IPS DF 19.7 (cell line): Measurements from ENCODE around the gene SPTBN4.
A peak's percentile ranks its signal among the peaks of the same experiment; 100 is the strongest.
"Not testable (repeated sequence)": the region's sequence is repeated elsewhere in the genome, so short reads cannot be mapped to it uniquely, and the experiment has no call there.

Experiments used
- DNase-seq: peaks from one replicate; pipeline ENCODE4 v3.0.0-alpha.2; 2013; ENCODE audit warnings: low read depth, low spot score

Gene SPTBN4

DNA sequence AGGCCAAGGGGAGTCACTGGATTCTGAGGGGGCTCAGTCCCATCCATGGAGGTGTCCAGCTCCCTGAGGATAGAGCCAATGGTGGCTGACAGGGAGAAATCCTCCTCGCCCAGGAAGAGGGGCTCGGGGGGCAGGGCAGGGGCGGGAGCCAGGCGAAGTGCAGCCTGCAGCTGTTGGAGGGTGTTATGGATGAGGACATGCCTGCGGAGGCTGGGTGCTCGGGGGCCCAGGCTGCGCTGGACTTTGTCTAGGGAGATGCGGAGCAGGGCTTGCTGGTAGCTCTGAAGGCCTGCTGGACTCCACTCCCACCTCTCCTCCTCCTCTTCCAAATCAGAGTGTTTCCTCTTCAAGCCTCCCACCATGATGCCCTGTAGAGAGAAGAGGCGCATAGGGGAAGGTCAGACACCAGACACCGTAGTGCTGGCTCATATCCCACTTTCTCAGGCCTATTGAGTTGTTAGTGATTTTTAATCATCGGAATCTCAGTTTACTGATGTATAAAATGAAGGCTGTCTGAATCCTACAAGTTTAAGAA is 25.0 kb upstream of the SPTBN4 start:
- DNase-seq = no peak

- no peak for DNase-seq
Observed at GRCh38 chr19:40442328-40443130, 24.3 kb upstream of the SPTBN4 start.

- peak; percentile 97 for DNase-seq
Observed at GRCh38 chr19:40443131-40443999, 23.4 kb upstream of the SPTBN4 start.

DNA sequence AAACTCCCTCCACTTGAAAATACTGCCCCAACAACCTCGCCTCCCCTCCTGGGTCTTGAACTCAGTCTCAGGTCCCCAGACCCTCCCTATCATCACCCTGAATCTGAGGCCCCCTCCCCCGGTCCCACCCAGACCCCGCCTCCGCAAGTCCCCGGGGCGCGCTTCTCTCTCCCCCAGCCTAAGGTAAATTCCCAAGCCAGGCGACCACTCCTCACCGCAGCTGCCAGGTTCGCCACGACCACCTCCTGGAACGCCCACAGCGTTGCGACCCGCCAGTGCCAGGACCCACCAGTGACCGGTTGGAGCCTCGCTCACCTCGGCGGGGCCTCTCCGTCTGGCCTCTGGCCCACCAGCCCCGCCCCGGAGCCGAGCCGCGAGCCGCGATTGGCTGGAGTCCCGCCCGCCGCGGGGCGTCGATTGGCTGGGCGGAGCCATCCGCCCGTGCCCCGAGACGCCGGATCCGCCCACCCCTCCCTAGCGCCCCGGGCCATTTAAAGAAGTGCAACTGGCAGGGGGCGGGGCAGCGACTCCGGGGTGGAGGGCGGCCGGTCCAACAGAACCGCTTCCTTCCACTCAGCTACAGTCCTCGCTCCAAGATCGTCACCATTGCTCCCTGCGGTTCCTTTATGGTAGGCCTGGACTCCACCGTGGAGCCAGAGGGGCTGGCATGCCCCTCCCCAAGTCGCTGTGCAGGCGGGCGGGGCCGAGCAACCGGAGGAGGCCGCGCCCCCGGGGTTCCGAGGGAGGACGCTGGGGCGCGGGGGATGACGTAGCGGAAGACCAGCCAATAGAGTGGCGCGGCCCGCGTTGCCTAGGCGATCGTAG is 22.6 kb upstream of the SPTBN4 start, which contains the start of gene SERTAD3:
SERTAD3 (minus strand) TSS at position 336 of the 825 bp plus-strand sequence. CDS start 2,255 bp downstream, outside the sequence.
- no peak for DNase-seq

DNA sequence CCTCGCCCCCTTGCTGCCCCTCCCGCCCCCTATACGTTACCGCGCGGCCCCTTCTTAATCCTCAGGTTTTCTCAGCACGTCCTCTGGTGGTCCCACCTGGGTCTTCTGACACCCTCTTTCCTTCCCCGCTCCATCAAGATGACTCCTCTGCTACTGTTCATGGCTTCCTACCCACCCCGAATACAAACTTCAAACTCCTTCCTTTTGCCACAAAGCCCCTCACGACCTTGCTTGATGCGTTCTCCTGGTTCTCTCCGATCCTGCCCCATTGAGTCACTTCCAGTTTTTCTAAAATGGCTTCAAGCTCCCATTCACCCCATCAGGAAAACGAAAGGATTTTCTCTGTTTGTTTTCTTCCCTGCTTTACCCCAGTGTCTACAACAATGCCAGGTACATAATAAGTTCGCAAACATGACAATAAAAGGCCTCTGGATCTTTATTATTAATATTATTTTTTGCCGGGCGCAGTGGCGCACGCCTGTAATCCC is 21.9 kb upstream of the SPTBN4 start:
- DNase-seq = no peak

GRCh38 chr19:40445780-40446262 is 21.0 kb upstream of the SPTBN4 start:
- no peak for DNase-seq

DNA sequence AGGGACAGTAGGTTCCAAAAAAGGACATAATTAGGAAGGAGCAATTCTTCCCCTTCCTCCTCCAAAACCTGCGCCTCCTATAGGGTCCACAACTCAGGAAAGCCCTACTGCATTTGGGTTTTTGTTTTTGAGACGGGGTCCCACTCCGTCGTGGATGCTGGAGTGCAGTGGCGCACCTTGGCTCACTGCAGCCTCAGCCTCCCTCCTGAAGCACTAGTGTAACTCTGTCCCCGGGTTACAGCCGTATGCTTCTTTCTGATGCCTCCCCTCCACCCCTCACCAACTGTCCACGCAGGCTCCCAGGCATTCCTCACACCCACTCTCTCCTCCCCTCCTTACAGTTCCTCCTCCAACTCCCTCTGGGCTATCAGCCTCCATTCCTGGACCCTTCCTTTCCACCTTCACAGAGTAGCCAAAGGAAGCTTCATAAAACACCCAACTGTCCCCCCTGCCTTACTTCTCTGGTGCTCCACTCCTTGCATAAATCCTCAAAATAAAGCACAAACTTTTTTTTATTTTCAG is 20.5 kb upstream of the SPTBN4 start:
- DNase-seq = no peak

DNA sequence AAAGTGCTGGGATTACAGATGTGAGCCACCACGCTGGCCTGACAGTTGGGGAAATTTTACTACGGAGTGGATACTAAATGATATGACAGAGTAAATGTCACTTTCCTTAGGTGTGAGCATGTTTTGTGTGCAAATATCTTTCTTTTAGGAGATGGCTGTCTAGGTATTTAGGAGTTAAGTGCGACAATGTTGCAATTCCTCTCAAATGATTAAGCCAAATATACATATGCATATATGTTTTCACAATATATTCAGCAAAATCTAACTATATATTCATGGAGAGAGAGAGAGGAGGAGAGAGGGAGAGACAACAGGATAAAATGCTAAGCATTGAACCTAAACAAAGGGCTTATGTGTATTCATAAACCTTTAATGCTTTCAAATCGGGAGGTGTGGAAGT is 17.3 kb upstream of the SPTBN4 start:
- no peak for DNase-seq

DNA sequence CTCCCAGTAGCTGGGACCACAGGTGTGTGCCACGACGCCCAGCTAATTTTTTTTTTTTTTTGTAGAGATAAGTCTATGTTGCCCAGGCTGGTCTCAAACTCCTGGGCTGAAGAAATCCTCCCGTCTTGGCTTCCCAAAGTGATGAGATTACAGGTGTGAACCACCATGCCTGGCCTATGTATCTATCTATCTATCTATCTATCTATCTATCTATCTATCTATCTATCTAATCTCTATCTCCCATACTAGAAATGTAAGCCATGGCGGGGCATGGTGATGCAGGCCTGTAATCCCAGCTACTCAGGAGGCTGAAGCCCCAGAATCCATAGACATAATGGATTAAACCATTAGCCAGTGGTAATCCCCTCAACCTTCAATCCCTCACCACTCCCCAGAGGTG is 16.1 kb upstream of the SPTBN4 start:
- DNase-seq = no peak

GRCh38 chr19:40452016-40452415 is 14.8 kb upstream of the SPTBN4 start:
- DNase-seq = no peak

- no peak for DNase-seq
Observed at GRCh38 chr19:40453151-40453735, 13.6 kb upstream of the SPTBN4 start.

DNA sequence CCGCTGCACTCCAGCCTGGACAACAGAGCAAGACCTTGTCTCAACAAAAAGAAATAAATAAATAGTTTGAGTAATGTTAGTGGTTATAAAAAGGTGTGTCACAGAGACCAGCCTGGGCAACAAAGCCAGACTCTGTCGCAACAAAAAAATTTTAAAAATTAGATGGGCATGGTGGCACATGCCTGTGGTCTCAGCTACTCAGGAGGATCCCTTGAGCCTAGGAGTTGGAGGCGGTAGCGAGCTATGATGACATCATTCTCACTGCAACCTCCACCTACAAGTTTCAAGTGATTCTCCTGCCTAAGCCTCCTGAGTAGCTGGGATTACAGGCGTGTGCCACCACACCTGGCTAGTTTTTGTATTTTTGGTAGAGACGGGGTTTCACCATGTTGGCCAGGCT is 12.9 kb upstream of the SPTBN4 start:
- DNase-seq = not testable (repeated sequence)

GRCh38 chr19:40457048-40457447 is 9.8 kb upstream of the SPTBN4 start:
- DNase-seq = no peak

DNA sequence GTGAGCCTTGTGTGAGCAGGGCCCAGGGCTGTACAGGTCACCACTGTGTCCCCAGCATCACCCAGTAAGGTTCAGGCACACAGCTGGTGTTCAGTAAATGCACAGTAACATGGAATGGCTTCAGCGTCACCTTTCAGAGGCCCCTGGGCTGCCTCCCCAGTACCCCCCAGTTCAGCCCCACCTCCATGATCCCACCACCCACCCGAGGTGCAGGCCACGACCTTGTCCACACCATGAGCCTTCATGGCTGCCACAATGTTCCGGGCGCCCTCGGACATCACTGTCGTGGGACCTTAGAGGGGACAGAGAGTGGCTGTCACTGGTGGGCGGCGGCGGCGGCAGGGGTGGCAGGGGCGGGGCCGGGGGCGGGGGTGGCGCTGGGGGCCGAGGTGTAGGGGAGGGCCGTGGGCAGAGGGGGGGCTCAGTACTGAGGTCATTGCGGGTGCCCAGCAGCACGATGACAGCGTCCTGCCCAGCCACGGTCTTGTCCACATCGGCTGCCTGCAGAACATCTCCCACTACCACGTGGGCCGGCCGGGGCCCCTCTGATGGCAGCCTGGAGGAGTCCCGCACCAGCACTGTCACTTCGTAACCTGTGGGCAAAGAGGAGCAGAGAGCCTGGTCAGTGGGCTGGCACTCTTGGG is 8.7 kb upstream of the SPTBN4 start:
- DNase-seq = no peak

DNA sequence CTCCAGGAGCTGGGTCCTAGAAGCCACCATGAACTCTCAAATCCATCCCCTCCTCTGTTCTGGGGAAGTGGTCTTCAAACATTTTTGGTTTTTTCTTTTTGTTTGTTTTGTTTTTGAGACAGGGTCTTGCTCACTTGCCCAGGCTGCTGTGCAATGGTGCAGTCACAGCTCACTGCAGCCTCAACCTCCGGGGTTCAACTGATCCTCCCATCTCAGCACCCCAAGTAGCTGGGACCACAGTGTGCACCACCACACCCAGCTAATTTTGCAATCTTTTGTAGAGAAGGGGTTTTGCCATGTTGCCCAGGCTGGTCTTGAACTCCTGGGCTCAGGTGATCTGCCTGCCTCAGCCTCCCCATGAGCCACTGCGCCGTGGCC is 8.2 kb upstream of the SPTBN4 start:
- DNase-seq = no peak

DNA sequence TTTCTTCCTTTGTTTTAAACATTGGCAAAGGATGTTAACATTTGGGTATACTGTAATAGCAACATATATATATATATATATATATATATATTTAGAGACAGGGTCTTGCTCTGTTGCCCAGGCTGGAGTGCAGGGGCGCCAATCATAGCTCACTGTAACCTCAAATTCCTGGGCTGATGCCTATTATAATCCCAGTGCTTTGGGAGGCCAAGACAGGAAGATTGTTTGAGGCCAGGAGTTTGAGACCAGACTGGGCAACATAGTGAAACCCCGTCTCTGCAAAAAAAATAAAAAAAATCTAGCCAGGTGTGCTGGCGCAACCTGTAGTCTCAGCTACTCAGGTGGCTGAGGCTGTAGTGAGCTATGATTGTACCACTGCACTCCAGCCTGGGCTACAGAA is 6.6 kb upstream of the SPTBN4 start:
- no peak for DNase-seq

DNA sequence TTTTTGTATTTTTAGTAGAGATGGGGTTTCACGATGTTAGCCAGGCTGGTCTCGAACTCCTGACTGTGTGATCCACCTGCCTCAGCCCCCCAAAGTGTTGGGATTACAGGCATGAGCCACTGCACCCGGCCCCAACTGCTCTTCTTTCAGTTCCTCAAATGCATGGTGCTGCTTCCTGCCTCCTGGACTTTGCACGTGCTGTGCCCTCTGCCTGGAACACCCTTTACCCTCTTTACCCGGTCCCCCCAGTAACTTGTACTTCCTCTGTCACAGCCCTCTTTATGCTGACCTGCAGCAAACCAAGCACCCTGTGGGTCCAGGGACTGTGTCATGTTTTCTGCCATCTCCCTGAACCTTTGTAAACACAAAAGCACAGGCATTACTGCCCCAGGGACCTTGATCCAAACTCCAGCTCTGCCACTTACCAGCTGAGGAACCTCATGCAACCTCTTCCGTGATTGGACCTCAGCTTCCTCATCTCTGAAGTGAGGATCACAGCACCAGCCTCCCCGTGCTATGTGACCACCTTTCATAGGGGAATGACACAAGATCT is 5.1 kb upstream of the SPTBN4 start:
- DNase-seq = no peak

DNA sequence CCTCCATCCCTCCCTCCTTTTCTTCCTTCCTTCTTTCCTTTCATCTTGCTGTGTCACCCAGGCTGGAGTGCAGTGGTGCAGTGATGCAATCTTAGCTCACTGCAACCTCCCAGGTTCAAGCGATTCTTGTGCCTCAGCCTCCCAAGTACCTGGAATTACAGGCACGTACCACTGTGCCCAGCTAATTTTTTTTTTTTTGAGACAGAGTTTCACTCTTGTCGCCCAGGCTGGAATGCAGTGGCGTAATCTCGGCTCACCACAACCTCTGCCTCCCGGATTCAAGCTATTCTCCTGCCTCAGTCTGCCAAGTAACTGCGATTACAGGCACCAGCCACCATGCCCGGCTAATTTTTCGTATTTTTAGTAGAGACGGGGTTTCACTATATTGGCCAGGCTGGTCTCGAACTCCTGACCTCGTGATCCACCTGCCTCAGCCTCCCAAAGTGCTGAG is 3.2 kb upstream of the SPTBN4 start:
- not testable (repeated sequence) for DNase-seq
